Gastrocnemius medialis (tissue), 4 donors: ENCODE data around the gene RFXANK. TPM values are rescaled to one million over a fixed set of nuclear protein-coding genes. Genes with fewer than 3 reads are reported as not detected.
"Not testable (repeated sequence)": the region's sequence is repeated elsewhere in the genome, so short reads cannot be mapped to it uniquely, and the experiment has no call there.

Source experiments
- ATAC-seq, 2 donors: fragments of 150-250 bp; one replicate each; pipeline ENCODE4 v1.9.1; 2016
- DNase-seq, 2 donors: peaks; one replicate each; pipeline ENCODE4 v3.0.0-alpha.2; 2019
- H3K27ac ChIP-seq, 4 donors: fragments of 200-600 bp; sonication (generic); 1 replicate in 1 of 4; 2 replicates in 3 of 4; pipeline ENCODE4 v1.5.1; 2016 to 2018; ENCODE audit warnings: mild to moderate bottlenecking in 2 of 4, moderate library complexity in 1 of 4
- H3K27me3 ChIP-seq, 3 donors: fragments of 200-600 bp; sonication (generic) in 2 of 3; 1 replicate in 1 of 3; 2 replicates in 2 of 3; pipeline versions ENCODE4 v1.5.1 to v1.6.0; 2016 to 2019; ENCODE audit warnings: mild to moderate bottlenecking in 1 of 3, moderate library complexity in 1 of 3
- H3K36me3 ChIP-seq, 2 donors: fragments of 200-600 bp; sonication (generic) in 1 of 2; one replicate each; pipeline ENCODE4 v1.5.1; 2017 to 2018
- H3K4me1 ChIP-seq, 2 donors: fragments of 200-600 bp; sonication (generic) in 1 of 2; one replicate each; pipeline ENCODE4 v1.5.1; 2016 to 2017; ENCODE audit warnings: mild to moderate bottlenecking in 2 of 2
- H3K4me3 ChIP-seq, 4 donors: fragments of 200-600 bp; sonication (generic) in 3 of 4; 1 replicate in 1 of 4; 2 replicates in 3 of 4; pipeline ENCODE4 v1.5.1; 2016 to 2019; ENCODE audit warnings: mild to moderate bottlenecking in 2 of 4
- H3K9me3 ChIP-seq, 3 donors: fragments of 200-600 bp; sonication (generic) in 2 of 3; 1 replicate in 1 of 3; 2 replicates in 2 of 3; pipeline ENCODE4 v1.5.1; 2016 to 2019
- CTCF ChIP-seq, 5 experiments: fragments of 450-650 bp in 3 of 5; fragments of 200-600 bp in 2 of 5; sonication (generic) in 2 of 5; IDR thresholded peaks in 4 of 5; conservative IDR thresholded peaks in 1 of 5; 1 replicate in 4 of 5; 2 replicates in 1 of 5; pipeline ENCODE4 v1.5.1; 2016 to 2019; ENCODE audit warnings: antibody characterized with exemption in 5 of 5, mild to moderate bottlenecking in 3 of 5, moderate library complexity in 3 of 5
- POLR2A ChIP-seq, 2 donors: fragments of 450-650 bp; IDR thresholded peaks; one replicate each; pipeline ENCODE4 v1.6.1; 2017; ENCODE audit warnings: antibody characterized with exemption in 2 of 2, mild to moderate bottlenecking in 2 of 2, moderate library complexity in 2 of 2
- in situ Hi-C, 4 donors: fragments of 200-750 bp; cut with MboI; loops; one replicate each; pipeline versions ENCODE4 v1.15.0 to v1.8.0; 2017; ENCODE audit warnings: low sequenced_read_pairs in 4 of 4
- intact Hi-C: fragments of 100-400 bp; cut with DNase I; formaldehyde crosslinking; loops from one replicate; pipeline ENCODE4 v1.15.1; 2023; ENCODE audit warnings: low total_unique reads
- total RNA-seq, 4 donors: library from RNA; depleted of rRNA; stranded (reverse); fragments of >200 nt; gene quantifications; one replicate each; pipeline versions ENCODE4 v1.1.0 to v1.2.3, GENCODE V29; 2016

The RFXANK gene
- total RNA-seq, 4 donors from 2014 or later: 25.5 to 44.1 (median 35.1) TPM

GRCh38 chr19:19214892-19215291 is 22.8 kb downstream of the RFXANK start:
- Histone ChIP-seq H3K27me3 (peaks cover 30 to 59% (median 42%) of the 10 kb centered on the region in 3 donors), H3K4me1 (no peaks in the 10 kb centered on the region), H3K36me3 (no peaks in the 10 kb centered on the region), H3K27ac (no peak overlapping the region), H3K4me3 (no peak overlapping the region), H3K9me3 (no peaks in the 10 kb centered on the region)
- no peak for DNase-seq
- no peak for ATAC-seq
- intact Hi-C loops: no loop called here
- in situ Hi-C loops: no loop called here
- TF ChIP-seq CTCF (IDR thresholded peaks at IDR 0.05 in 4 of 5, conservative IDR thresholded peaks at IDR 0.05 in 1 of 5) (no peak), POLR2A (IDR thresholded peaks at IDR 0.05) (no peak)

- H3K27me3 ChIP-seq: peaks cover 29 to 51% (median 42%) of the 10 kb centered on the region in 3 donors
Observed at GRCh38 chr19:19215792-19216191, 23.7 kb downstream of the RFXANK start.

GRCh38 chr19:19217099-19217498 is 25.0 kb downstream of the RFXANK start:
- H3K27me3 ChIP-seq: peaks cover 16 to 42% (median 31%) of the 10 kb centered on the region in 3 donors
- in situ Hi-C loops (no loop called here), intact Hi-C loops (no loop called here)
- TF ChIP-seq POLR2A (IDR thresholded peaks at IDR 0.05) (no peak), CTCF (IDR thresholded peaks at IDR 0.05 in 4 of 5, conservative IDR thresholded peaks at IDR 0.05 in 1 of 5) (no peak)
- H3K4me1 ChIP-seq: no peaks in the 10 kb centered on the region
- ATAC-seq (no peak), DNase-seq (no peak)
- no peak overlapping the region for H3K27ac ChIP-seq
- H3K9me3 ChIP-seq: no peaks in the 10 kb centered on the region
- H3K4me3 ChIP-seq: no peak overlapping the region
- no peaks in the 10 kb centered on the region for H3K36me3 ChIP-seq

More at GRCh38 chr19:19215792-19216191, 23.7 kb downstream of the RFXANK start:
- ATAC-seq (no peak), DNase-seq (no peak)
- intact Hi-C loops (no loop called here), in situ Hi-C loops (no loop called here)
- Histone ChIP-seq H3K9me3 (no peaks in the 10 kb centered on the region), H3K27ac (no peak overlapping the region), H3K4me1 (no peaks in the 10 kb centered on the region), H3K36me3 (no peaks in the 10 kb centered on the region), H3K4me3 (no peak overlapping the region)
- no peak for TF ChIP-seq POLR2A (IDR thresholded peaks at IDR 0.05)

DNA sequence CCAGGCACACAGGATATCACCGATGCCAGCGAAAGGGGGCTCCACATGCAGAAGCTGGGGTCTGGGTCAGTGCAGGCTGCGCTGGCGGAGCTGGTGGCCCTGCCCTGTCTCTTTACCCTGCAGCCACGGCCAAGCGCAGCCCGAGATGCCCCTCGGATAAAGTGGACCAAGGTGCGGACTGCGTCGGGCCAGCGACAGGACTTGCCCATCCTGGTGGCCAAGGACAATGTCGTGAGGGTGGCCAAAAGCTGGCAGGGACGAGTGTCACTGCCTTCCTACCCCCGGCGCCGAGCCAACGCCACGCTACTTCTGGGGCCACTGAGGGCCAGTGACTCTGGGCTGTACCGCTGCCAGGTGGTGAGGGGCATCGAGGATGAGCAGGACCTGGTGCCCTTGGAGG is 26.9 kb downstream of the RFXANK start:
- ATAC-seq: no peak
- H3K4me3 ChIP-seq: no peak overlapping the region
- no peak overlapping the region for H3K27ac ChIP-seq
- H3K27me3 ChIP-seq: peaks cover 10 to 29% (median 13%) of the 10 kb centered on the region in 3 donors
- intact Hi-C loops (no loop called here), in situ Hi-C loops (no loop called here)
- H3K9me3 ChIP-seq: no peaks in the 10 kb centered on the region
- H3K4me1 ChIP-seq: no peaks in the 10 kb centered on the region
- no peak for DNase-seq
- no peak for TF ChIP-seq POLR2A (IDR thresholded peaks at IDR 0.05)
- TF ChIP-seq CTCF (IDR thresholded peaks at IDR 0.05 in 4 of 5, conservative IDR thresholded peaks at IDR 0.05 in 1 of 5): no peak
- no peaks in the 10 kb centered on the region for H3K36me3 ChIP-seq

DNA sequence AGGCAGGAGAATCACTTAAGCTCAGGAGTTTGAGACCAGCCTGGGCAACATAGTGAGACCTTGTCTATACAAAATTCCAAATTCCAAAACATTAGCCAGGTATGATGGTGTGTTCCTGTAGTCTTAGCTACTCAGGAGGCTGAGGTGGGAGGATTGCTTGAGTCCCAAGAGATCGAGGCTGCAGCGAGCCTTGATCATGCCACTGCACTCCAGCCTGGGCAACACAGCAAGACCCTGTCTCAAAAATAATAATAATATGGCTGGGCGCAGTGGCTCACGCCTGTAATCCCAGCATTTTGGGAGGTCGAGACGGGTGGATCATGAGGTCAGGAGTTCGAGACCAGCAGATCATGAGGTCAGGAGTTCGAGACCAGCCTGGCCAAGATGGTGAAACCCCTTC is 28.9 kb downstream of the RFXANK start:
- peaks cover 22 to 35% (median 23%) of the 10 kb centered on the region in 3 donors for H3K27me3 ChIP-seq
- H3K27ac ChIP-seq, in situ Hi-C loops, intact Hi-C loops, H3K36me3 ChIP-seq, H3K4me3 ChIP-seq, ATAC-seq, DNase-seq, H3K4me1 ChIP-seq, H3K9me3 ChIP-seq: not testable (repeated sequence)

- no peaks in the 10 kb centered on the region for H3K4me1 ChIP-seq
- DNase-seq: no peak
- ATAC-seq: no peak
- H3K27me3 ChIP-seq: peaks cover 33 to 48% (median 40%) of the 10 kb centered on the region in 3 donors
- H3K27ac ChIP-seq: no peak overlapping the region
- in situ Hi-C loops: no loop called here
- no peaks in the 10 kb centered on the region for H3K36me3 ChIP-seq
- TF ChIP-seq CTCF (IDR thresholded peaks at IDR 0.05 in 4 of 5, conservative IDR thresholded peaks at IDR 0.05 in 1 of 5) (no peak), POLR2A (IDR thresholded peaks at IDR 0.05) (no peak)
- intact Hi-C loops: no loop called here
- H3K9me3 ChIP-seq: no peaks in the 10 kb centered on the region
- no peak overlapping the region for H3K4me3 ChIP-seq
Observed at GRCh38 chr19:19223060-19223459, 31.0 kb downstream of the RFXANK start.
